Kidney glomerular epithelial cell (primary cell): ENCODE data around the gene AACS.
"Not testable (repeated sequence)": the region's sequence is repeated elsewhere in the genome, so short reads cannot be mapped to it uniquely, and the experiment has no call there.

Experiments
- DNase-seq: peaks from one replicate; lab custom pipeline; 2025; lab: John Stamatoyannopoulos, UW

AACS gene

DNA sequence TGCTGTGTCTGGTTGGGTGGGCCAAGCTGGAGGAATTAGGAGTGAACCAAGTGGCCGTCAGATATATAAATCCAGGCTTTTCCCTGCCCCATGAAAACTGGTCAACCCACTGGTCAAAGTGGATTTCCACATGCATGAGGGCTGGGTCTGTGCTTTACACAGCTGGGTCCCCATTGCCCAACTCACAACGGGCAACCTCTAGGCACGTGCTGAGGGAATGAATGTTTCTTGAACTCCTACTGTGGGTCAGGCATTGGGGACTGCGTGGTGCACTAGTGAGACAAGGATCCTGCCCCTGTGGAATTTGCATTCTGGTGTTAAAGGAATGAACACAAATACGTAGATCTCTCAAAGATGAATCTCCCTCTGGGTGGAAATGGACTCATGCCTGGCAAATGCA, 7.5 kb upstream of the AACS start:
- DNase-seq = no peak

DNA sequence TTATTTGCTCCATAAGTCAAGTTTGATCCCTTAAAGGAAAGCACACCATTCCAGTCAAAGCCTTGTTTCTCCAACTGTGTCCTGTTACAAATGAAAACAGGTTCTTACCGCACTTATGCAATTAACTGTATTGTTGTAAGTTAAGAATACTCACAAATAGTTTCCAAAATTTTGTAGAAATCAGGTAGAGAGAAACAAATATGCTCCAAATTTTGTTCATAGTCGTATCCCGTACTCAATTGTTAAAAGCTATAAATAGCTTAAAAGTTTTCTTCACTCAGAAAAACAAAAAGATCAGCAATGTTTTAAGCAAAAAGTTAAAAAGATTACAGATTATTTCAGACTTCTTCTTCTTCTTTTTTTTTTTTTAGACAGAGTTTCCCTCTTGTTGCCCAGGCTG, 4.0 kb upstream of the AACS start:
- no peak for DNase-seq

DNA sequence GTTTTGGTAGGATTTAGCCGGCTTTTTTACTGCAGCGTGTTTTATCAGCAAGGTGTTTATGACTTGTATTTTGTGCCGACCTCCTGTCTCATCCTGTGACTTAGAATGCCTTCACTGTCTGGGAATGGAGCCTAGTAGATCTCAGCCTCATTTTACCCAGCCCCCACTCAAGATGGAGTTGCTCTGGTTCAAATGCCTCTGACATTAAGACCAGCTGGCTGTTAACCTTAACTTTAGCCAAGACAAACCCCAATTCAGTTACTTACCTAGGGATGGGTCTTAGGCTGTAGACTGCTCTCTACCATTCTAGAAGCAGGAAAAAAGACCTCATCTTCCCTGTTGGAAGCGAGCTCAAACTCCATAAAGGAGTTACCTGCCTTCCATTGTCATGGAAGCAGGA, 1.7 kb upstream of the AACS start:
- not testable (repeated sequence) for DNase-seq

GRCh38 chr12:125064492-125064891, 743 bp upstream of the AACS start:
- DNase-seq = no peak

GRCh38 chr12:125065919-125066570, 810 bp downstream of the AACS start:
- DNase-seq = no peak

DNA sequence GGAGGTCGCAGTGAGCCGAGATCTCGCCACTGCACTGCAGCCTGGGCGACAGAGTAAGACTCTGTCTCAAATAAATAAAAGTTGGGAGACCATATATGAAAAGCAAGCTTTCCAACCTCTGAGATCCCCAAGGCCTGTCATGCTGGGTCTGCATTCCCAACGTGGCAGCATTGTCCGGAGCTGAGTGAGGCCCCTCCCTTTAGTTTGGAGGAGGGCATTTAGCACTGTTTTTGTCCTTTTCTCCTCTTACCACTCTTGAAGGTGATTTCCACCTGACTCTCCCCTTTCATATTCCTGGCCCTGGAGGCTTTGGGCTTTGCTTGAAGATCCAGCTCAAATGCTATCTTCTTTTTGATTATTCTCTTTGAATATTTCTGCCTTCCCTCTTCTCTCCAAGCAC, 3.2 kb downstream of the AACS start:
- DNase-seq = no peak

- no peak for DNase-seq
These were observed 4.4 kb downstream of the AACS start for GRCh38 chr12:125069616-125070015.

DNA sequence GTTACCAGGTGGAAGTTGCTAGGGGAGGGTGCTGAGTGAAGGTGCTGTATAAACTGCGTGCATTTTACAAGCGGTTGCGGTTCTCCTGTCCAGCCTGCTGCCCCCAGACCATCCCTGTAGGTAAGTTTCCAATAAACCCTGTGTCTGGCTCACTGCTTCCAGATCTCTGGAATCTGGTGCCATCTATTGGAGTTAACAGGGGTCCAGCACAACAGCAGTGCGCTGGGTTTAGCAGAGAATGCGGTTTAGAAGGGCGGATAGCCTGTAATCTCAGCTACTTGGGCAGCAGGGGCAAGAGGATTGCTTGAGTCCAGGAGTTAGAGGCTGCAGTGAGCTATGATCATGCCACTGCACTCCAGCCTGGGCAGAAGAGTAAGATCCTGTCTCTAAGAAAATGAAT, 4.9 kb downstream of the AACS start:
- no peak for DNase-seq

GRCh38 chr12:125070661-125071390, 5.6 kb downstream of the AACS start:
- no peak for DNase-seq

GRCh38 chr12:125071456-125071855, 6.2 kb downstream of the AACS start:
- no peak for DNase-seq

- DNase-seq = no peak
These were observed 7.3 kb downstream of the AACS start for GRCh38 chr12:125072496-125072895.

DNA sequence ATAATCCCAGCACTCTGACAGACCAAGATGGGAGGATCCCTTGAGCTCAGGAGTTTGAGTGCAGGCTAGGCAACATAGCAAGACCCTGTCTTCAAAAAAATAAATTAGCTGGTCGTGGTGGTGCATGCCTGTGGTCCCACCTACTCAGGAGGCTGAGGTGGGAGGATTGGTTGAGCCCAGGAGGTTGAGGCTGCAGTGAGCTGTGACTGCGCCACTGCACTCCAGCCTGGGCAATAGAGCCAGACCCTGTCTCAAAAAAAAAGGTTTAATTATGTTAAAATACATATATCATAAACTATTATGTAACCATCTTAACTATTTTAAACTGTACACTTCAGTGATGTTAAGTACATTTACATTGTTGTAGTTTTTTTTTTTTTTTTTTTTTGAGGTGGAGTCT, 9.1 kb downstream of the AACS start:
- DNase-seq = not testable (repeated sequence)

- DNase-seq = no peak
These were observed 10.9 kb downstream of the AACS start for GRCh38 chr12:125076103-125076502.

GRCh38 chr12:125079084-125079483, 13.8 kb downstream of the AACS start:
- no peak for DNase-seq

- DNase-seq = no peak
These were observed 14.7 kb downstream of the AACS start for GRCh38 chr12:125079648-125080645.

DNA sequence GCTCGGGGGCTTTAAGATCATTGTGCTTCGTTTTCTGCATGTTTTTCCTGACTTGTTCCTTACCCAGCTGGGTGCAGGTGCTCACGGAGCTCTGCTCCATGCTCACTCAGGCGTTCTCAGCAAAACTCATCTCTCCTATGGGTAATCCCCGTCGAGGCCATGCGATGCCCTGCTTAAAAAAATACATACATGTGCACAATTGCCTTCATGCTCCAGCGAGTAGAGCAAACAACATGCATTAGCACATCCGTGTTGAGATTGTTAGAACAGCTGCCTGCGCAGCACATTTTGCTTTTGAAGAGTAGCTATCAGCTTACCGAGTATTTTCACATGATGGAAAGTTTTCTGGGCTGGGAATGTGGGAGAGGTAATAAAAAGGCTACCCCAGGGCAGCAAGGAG, 16.2 kb downstream of the AACS start:
- DNase-seq = peak; percentile 30

DNA sequence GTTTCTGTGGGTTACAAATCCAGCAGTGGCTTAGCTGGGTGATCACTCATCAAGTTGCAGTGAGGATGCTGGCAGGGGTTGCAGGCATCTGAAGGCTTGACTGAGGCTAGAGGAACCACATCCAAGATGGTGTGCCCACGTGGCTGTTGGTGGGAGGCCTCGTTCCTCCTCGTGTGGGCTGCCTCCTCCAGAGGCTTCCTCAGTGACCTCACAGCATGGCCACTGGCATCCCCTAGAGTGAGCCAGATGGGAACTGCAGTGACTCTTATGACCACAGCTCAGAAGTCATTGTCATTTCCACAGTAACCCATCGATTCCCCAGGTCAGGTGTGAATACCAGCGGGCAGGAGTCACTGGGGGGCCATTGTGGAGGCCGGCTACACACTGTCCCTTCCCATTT, 17.8 kb downstream of the AACS start:
- DNase-seq = no peak

DNA sequence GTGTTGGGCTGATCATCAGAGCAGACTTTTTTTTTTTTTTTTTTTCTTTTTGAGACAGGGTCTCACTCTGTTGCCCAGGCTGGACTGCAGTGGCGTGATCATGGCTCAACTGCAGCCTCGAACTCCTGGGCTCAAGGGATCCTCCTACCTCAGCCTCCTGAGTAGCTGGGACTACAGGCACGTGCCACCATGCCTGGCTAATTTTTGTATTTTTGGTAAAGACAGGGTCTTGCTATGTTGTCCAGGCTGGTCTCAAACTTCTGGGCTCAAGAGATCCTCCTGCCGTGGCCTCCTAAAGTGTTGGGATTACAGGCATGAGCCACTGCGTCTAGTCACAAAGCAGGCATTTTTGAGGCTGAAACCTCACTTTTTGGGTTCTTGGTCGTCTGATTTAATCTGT, 23.0 kb downstream of the AACS start:
- DNase-seq = not testable (repeated sequence)

GRCh38 chr12:125089083-125089482, 23.8 kb downstream of the AACS start:
- no peak for DNase-seq

DNA sequence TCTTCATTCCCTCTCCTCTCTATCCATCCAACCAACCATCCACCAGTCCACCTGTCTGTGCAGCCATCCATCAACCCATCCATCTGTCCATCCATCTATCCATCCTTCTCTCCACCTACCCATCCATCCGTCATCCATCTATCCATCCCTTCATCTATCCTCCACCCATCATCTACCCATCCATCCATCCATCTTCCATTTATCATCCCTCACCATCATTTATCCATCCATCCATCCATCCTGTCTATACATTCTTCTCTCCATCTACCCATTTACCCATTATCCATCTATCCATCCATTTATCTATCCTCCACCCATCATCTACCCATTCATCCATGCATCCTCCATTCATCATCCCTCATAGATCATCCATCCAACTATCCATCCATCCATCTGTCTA, 24.4 kb downstream of the AACS start:
- DNase-seq = no peak

- no peak for DNase-seq
These were observed 25.2 kb downstream of the AACS start for GRCh38 chr12:125090437-125090836.

- no peak for DNase-seq
These were observed 26.2 kb downstream of the AACS start for GRCh38 chr12:125091401-125091800.
